GM18520 (cell line): ENCODE data around the gene TMEM50A.
"Not testable (repeated sequence)": the region's sequence is repeated elsewhere in the genome, so short reads cannot be mapped to it uniquely, and the experiment has no call there.

Source experiments
- ATAC-seq: cut with Tn5 transposase; IDR thresholded peaks from one replicate; pipeline ENCODE4 v1.9.1; 2021; ENCODE audit not compliant: unreplicated experiment

Gene TMEM50A

GRCh38 chr1:25383090-25383489, 45.0 kb downstream of the TMEM50A start:
- ATAC-seq, result not testable (repeated sequence)

- not testable (repeated sequence) for ATAC-seq
Observed at GRCh38 chr1:25383875-25384274, 45.7 kb downstream of the TMEM50A start.

GRCh38 chr1:25387096-25387495, 49.0 kb downstream of the TMEM50A start:
- ATAC-seq, result not testable (repeated sequence)

GRCh38 chr1:25388691-25389090, 50.6 kb downstream of the TMEM50A start:
- ATAC-seq, result not testable (repeated sequence)

- ATAC-seq, result not testable (repeated sequence)
Observed at GRCh38 chr1:25389721-25390120, 51.6 kb downstream of the TMEM50A start.

GRCh38 chr1:25392841-25393240, 54.7 kb downstream of the TMEM50A start:
- ATAC-seq, result no peak

- not testable (repeated sequence) for ATAC-seq
Observed at GRCh38 chr1:25397549-25397948, 59.4 kb downstream of the TMEM50A start.

GRCh38 chr1:25398079-25398478, 59.9 kb downstream of the TMEM50A start:
- not testable (repeated sequence) for ATAC-seq

GRCh38 chr1:25402947-25403803, 65.0 kb downstream of the TMEM50A start:
- not testable (repeated sequence) for ATAC-seq

GRCh38 chr1:25405731-25406305, 67.7 kb downstream of the TMEM50A start:
- not testable (repeated sequence) for ATAC-seq

- ATAC-seq, result not testable (repeated sequence)
Observed at GRCh38 chr1:25409641-25410427, 71.7 kb downstream of the TMEM50A start.
